GM19372 (cell line): Measurements from ENCODE around the gene DMBT1.

Experiments used
- ATAC-seq: cut with Tn5 transposase; IDR thresholded peaks from one replicate; pipeline ENCODE4 v1.9.1; 2021; ENCODE audit warnings: mild to moderate bottlenecking, low read depth, moderate library complexity; ENCODE audit not compliant: unreplicated experiment

The DMBT1 gene

GRCh38 chr10:122642726-122643605, 82.4 kb downstream of the DMBT1 start:
- ATAC-seq = no peak

DNA sequence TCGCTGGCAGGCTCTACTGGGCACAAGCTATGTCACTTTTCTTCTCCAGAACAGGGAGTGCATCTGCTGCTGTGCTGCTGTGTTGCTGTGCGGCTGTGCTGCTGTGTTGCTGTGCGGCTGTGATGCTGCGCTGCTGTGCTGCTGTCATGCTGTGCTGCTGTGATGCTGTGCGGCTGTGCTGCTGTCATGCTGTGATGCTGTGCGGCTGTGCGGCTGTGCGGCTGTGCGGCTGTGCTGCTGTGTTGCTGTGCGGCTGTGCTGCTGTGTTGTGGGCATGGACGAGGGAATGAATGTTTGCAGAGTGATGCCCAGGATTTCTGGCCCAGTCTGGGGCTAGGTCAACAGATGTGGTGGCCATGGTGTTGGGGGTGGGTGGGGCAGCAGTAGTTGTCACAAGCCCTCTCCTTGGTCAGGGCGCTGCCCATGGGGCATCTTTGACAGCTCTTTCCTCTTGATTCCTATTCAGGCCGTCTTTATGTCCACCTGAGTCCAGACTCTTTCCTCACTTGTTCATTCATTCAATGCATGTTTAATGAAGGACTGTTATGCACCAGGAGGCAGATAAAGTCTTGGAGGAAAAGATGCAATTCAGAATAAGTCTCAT, 83.5 kb downstream of the DMBT1 start:
- ATAC-seq = no peak

- ATAC-seq = no peak
These were observed 86.2 kb downstream of the DMBT1 start for GRCh38 chr10:122646511-122647382.

GRCh38 chr10:122647383-122647968, 86.9 kb downstream of the DMBT1 start:
- no peak for ATAC-seq

- ATAC-seq = no peak
These were observed 88.3 kb downstream of the DMBT1 start for GRCh38 chr10:122648599-122649428.

DNA sequence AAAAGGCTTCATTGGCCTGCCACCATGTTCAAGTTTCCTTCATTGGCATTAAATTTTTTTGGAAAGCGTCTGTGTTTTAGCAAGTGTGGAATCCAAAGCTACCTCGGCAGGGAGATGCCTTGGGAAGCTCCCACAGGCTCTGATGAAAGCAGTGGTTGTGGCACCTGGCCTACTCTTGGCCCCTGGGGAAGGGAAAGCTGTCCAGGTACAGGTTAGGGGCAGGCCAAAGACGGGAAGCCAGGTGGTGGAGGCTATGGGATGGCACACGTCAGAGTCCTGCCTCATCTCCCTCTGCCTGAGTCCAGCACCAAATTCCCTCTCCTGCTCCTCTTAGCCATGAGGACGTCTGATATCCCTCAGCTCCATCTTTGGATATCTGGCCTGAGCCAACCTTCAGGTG, 89.3 kb downstream of the DMBT1 start:
- no peak for ATAC-seq

DNA sequence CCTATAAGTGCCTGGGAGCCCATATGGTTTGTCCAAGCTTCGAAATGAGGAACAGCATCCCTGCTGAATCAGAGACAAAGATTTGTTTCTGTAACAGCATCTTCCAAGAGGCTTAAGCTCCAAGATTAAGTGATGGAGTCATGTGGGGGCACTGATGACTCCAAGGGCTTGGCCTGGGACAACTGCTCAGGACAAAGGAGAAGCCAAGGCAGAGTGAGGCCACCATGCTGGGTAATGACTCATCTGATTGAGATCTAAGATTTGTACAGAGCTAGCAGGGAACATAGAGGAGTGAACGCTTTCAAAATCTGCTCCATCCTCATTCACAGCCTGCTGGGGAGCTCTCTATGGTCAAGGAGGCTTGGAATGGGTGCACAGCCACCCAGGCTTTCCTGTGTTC, 89.8 kb downstream of the DMBT1 start:
- no peak for ATAC-seq

DNA sequence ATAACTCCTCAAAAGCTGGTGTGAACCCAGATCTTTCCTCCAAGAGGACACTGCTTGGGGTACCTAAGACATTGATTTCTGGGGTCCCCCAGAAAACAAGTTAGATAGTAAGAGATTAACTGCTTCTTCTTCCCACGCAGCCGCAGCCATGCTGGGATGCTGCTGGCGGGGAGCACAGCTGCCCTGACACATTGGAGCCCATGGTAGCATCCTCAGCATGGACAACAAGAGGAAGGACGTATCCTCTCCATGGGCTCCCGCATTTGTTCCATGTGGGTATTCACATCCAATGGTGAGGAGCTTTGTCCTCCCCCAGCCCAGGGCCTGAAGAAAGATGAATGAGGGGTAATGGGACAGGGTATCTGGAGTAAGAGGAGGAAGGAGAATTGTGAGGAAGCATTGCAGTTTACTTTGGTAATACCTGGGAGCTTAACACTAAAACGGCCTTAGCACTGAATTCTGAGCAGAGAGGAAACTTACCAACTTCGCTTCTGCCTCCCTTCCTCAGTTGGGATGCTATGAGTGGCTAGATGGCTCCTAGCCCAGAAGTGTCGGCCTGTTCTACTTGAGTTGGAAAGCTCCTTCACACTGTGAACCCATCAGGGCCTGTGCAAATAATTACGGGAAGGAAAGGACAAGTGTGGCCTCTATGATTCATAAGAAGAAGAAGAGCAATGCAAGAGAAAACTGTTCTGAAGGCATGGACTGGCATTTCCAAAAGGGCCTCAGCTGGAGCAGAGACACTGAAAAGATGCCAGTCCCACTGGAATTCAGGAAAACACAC, 95.2 kb downstream of the DMBT1 start:
- no peak for ATAC-seq

GRCh38 chr10:122656308-122656705, 95.8 kb downstream of the DMBT1 start:
- no peak for ATAC-seq

DNA sequence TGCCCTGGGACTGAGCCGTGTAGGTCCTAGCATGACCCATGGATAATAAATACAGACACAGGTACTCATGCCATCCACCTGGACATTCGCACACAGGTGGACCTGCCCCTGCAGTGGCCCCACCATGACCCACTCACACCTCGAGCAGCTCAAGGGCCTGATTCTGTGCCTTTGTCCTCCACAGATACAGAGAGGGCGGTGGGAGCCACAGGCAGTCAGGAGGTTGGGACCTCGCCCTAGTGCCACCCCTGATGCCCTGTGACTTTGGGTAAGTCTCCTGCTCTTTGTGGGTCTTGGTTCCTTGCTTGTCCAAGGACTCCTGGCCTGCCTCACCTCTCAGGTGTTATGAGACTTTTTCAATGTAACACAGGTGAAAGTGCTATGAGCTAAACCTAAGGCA, 96.2 kb downstream of the DMBT1 start:
- no peak for ATAC-seq

- no peak for ATAC-seq
These were observed 96.7 kb downstream of the DMBT1 start for GRCh38 chr10:122657255-122657654.

- no peak for ATAC-seq
These were observed 97.2 kb downstream of the DMBT1 start for GRCh38 chr10:122657729-122658128.

GRCh38 chr10:122658356-122659049, 97.9 kb downstream of the DMBT1 start:
- no peak for ATAC-seq

- no peak for ATAC-seq
These were observed 98.6 kb downstream of the DMBT1 start for GRCh38 chr10:122659126-122659525.

- ATAC-seq = no peak
These were observed 99.1 kb downstream of the DMBT1 start for GRCh38 chr10:122659651-122660050.

DNA sequence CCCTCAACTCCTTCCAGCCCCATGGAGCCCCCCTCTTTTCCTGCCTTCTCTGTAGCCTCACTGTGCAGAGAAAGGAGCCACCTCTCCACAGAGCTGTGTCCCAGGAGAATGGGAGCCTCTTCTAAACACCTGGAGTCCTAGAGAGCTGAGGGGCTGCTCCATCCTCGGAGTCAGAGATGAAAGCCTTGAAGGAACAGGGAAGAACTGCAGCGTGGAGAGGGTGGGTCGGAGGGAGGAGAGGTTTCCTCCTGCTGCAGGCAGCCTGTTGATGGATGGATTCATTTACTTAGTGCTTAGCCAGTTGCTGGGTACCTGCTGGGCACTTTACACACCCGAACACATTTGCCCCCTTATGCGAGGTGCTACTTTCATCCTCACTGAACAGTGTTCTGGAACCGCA, 100.1 kb downstream of the DMBT1 start:
- no peak for ATAC-seq

- no peak for ATAC-seq
These were observed 101.7 kb downstream of the DMBT1 start for GRCh38 chr10:122662231-122662630.

- ATAC-seq = no peak
These were observed 103.1 kb downstream of the DMBT1 start for GRCh38 chr10:122663516-122664130.
